IPS-NIHi11 (cell line): ENCODE results near the gene CYP27C1.
A peak's percentile ranks its signal among the peaks of the same experiment; 100 is the strongest.

Source experiments
- DNase-seq: peaks from one replicate; pipeline ENCODE4 v3.0.0; 2012; ENCODE audit warnings: mixed read lengths, low spot score

Gene CYP27C1

GRCh38 chr2:127193164-127193966 lies 26.7 kb downstream of the CYP27C1 start:
- DNase-seq, result no peak

GRCh38 chr2:127191331-127192219 lies 28.5 kb downstream of the CYP27C1 start:
- DNase-seq, result no peak

GRCh38 chr2:127188797-127189196 lies 31.3 kb downstream of the CYP27C1 start:
- no peak for DNase-seq

GRCh38 chr2:127187831-127188230 lies 32.3 kb downstream of the CYP27C1 start:
- DNase-seq, result no peak

- no peak for DNase-seq
Observed at GRCh38 chr2:127187081-127187775, 32.9 kb downstream of the CYP27C1 start.

- DNase-seq, result no peak
Observed at GRCh38 chr2:127185705-127186104, 34.4 kb downstream of the CYP27C1 start.

GRCh38 chr2:127185093-127185492 lies 35.0 kb downstream of the CYP27C1 start:
- DNase-seq, result no peak

DNA sequence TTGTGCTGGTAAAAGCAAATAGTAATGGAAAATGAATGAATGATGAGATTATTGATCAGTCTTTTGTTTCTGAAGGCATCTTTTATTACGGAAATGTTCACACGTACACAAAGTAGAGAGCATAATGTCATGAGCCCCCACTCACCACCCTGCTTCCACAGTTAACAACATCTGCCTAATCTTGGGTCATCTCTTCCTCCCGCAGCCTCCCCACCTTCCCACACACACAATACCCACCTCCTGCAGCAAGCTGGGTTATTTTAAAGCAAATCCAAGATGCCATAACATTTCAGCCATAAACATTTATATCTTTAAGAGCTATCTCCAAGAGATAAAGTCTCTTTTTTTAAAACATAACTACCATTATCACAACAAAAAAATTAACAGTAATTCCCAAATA lies 36.3 kb downstream of the CYP27C1 start:
- no peak for DNase-seq

DNA sequence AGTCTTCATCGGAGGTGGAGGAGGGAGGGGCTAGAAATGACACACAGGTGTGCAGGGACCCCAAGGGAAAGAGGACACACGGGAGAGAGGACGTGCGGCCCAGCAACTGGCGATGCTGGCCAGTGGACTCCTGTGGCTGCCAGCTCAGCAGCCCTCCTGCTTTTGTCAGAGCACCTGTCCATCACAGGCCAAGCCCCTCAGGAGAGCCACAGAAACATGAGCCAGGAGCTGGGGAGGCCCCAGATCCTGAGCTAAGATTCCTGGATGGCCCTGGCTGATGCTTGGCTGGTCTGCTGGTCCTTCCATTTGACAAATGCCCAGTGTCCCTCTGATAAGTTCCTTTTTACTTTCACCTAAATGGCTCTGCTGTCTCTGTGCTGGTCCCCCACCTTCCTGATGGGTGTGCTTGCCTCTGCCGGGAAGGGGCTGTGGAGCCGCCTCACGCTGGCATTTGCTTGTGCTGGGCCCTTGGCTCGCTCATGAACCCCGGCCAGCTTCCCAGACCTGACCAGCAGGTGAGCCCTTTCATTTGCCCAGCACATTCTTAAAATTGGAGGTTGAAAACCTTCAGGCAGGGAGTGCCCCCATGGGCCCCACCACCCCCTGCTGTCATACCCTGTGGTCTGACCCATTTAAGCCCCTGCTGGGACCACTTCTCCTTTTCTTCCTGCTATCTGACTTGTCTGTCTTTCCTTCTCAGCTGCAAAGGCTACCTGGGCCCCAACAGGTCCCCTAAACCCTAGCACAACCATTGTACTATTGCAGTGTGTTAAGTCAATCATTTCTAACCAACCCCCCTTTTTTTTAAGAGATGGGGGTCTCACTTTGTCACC lies 37.3 kb downstream of the CYP27C1 start:
- DNase-seq, result peak; percentile 44

- no peak for DNase-seq
Observed at GRCh38 chr2:127181851-127182250, 38.2 kb downstream of the CYP27C1 start.

GRCh38 chr2:127179766-127180165 lies 40.3 kb downstream of the CYP27C1 start:
- DNase-seq, result no peak

- DNase-seq, result no peak
Observed at GRCh38 chr2:127177617-127178263, 42.4 kb downstream of the CYP27C1 start.

DNA sequence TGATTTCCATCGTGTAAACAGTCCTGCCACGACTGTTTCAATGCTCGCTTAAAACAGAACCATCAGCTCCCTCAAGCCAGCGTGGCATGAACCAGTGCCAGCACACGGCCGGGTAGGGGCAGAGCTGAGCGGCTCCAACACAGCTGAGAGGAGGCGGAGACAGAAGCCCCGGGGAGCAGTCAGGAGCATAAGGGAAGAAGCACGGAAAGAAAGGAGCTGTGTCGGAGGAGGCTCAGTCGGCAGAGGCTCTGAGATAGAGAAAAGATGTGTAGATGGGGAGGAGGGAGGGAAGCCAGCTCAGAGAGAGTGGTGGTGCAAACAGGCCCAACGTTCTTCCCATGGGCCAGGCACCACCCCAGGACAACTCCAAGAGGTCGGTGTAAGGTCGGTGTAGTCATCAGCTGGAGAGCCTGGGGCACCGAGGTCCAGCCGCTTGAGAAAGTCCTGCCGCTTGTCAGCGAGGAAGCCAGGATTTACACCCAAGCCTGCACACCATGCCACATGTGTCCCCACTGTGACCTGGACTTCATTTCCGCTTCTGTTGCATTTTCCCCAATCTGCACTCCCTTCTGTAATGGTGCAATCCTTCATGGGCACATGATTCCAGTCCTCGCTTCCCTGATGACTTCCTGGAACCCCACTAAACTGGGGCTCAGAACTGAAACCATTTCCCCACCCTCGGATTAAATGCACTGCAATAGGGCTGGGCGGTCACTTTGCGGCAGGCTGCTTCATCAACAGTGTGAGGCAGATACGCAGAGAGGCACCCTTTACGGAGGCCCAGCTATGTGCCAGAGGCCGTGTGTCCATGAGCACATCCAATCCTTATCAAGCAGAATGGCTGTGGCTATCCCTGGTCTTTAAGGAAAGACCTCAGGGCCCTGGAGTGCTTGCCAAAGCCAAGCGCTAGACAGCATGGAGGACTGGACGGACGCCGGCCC lies 43.5 kb downstream of the CYP27C1 start:
- DNase-seq, result no peak

- DNase-seq, result no peak
Observed at GRCh38 chr2:127175751-127176354, 44.2 kb downstream of the CYP27C1 start.

DNA sequence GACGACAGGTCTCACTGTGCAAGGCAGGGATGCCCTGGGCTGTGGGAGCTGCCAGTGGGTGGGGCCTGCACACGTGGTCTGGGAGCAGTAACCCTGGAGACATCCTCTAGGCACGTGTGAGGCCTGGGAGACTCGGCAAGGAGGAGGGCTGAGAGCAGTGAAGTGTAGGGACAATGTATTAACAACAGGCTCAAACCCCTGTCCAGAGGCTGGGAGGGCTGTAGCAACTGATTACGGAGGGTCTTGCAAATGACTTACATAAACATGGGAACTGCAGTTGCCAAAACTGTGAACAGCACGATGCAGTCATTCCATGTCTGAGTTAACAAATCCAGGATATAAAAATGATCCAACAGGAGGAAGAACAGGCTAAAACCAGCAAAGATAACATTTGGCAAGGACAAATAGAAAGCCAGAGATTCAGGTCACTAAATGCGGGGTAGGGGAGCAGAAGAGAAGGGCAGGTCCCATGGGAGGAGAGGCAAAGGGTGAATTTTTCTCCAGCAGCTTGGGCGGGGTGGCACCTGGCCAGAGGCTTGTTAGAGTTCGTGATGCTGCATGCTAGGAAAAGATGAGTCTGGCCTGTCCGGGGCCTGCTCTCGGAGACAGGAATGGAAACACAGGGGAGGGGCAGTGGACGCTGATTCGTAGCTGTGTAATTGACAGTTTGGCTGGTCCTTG lies 44.9 kb downstream of the CYP27C1 start:
- peak; percentile 65 for DNase-seq

- no peak for DNase-seq
Observed at GRCh38 chr2:127174640-127175039, 45.5 kb downstream of the CYP27C1 start.

DNA sequence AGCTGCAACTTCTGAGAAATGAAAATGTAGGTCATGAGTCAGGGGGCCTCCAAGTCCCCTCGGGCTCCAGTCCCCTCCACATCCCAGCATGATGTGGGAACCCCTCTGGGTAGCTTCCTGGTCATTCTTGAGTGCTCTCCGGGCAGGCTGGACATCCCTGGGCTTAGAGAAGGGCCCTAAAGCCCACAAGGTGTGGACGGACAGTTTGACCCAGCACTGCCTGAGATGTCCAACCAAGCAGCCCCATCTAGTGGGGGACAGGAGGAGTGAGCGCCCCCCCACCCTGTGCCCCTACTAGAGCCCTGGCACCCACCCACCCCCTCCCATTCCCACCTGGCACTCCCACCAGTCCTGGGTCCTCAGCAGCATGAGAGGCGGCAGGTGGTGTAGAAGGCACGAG lies 46.0 kb downstream of the CYP27C1 start:
- DNase-seq, result peak; percentile 70

DNA sequence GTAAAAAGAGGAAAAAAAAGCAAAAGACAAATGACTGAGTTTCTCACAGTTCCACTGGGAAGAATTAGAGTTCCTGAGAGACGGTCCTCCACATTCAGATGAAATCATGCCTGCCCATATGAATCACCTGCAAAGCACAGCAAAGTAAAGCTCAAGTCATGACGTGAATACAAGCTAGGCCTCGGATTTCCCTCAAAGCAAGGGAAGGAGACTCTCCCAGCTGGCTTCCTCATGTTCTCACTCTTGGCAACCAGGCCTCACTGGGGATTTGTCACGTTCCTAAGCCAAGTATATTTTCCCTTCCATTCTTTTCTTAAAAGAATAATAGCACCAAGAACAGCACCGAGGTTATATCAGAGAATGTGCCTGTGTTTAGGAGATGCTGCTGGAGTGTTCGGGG lies 47.0 kb downstream of the CYP27C1 start:
- no peak for DNase-seq

GRCh38 chr2:127172306-127172705 lies 47.8 kb downstream of the CYP27C1 start:
- no peak for DNase-seq
